A549 treated with AZD2906 at 1 μM for 4 hours (cell line): Measurements from ENCODE around the gene RGS21. TPM values are rescaled to one million over a fixed set of nuclear protein-coding genes. Genes with fewer than 3 reads are reported as not detected.

Source experiments
- total RNA-seq: library from RNA; stranded (reverse); fragments of 200-300 nt; extraction: Qiagen RNA extraction; gene quantifications from 5 replicates; pipeline ENCODE4 v1.2.3, GENCODE V29; 2022

Gene RGS21, protein sequence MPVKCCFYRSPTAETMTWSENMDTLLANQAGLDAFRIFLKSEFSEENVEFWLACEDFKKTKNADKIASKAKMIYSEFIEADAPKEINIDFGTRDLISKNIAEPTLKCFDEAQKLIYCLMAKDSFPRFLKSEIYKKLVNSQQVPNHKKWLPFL
- total RNA-seq = not detected in 5 replicates

DNA sequence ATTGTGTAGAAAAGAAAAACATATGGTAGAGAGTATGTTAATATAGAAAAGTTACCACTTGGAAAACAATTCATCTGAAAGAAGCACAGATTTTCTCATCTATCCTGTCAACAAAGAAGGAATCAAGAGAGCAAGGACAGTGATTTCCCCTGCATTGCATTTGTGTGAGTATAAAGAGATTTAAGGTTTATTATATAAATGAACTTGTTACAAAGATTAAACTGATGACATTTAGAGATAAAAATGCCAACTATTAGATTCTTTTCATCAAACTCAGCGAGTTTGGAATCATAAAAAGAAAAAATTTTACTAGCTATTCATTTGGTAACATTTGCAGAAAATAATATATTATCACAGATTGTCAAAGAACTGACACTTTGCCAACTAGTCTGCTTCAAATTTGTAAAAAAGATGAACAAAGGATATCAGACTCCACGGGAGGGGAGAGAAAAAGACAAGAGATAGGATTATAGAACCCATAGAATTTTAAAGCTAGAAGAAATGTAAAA, at the start of gene RGS21:
RGS21 (plus strand) TSS at position 51 of the 509 bp plus-strand sequence. CDS start 26,045 bp downstream, outside the sequence.

Other genes starting within 250 kb of the RGS21 start
- not detected in 5 replicates for gene RGS18, start 158.5 kb upstream of the RGS21 start, total RNA-seq